HG03469 (cell line): Measurements from ENCODE around the gene ASTE1.
"Not testable (repeated sequence)": the region's sequence is repeated elsewhere in the genome, so short reads cannot be mapped to it uniquely, and the experiment has no call there.

Source experiments
- ATAC-seq: cut with Tn5 transposase; IDR thresholded peaks from one replicate; pipeline ENCODE4 v1.9.1; 2021; ENCODE audit warnings: mild to moderate bottlenecking, moderate library complexity, moderate number of reproducible peaks; ENCODE audit not compliant: unreplicated experiment

Gene ASTE1

DNA sequence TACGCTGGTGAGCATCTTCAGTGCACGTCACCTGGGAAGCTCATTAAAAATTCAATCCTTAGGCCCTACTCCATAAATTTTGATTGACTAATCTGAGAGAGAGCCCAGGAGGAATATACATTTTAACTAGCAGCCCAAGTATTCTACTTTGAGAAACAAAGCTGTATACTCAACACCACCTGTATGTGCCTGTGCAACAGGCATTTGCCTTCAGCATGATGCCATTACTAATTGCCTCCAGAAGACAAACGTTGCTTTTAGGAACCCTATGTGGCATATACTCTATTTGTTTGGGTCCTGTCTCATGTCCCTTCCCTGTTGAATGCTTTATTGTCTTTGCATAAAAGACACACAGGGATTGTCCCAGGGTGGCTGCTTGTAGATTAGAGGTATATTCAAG lies 7.7 kb downstream of the ASTE1 start:
- ATAC-seq, result no peak

DNA sequence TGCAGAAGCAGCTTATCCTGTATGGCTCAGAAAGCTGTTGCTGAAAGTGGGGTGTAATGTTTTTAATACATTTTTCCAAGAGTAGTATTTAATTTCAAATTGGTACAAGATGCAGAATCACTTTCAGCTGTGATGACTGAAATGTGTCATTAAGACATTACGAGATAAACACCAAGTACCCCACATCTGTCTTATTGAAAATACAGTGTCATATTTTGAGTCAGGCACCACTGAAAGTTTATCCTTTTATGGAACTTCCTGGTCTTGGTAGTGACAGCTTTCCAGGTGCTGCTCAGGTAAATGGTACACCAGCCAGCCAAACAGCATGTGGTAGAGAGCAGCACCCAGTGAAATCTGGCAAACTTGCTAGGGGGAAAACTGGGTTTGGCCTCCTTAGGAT lies 16.9 kb downstream of the ASTE1 start:
- ATAC-seq, result no peak

DNA sequence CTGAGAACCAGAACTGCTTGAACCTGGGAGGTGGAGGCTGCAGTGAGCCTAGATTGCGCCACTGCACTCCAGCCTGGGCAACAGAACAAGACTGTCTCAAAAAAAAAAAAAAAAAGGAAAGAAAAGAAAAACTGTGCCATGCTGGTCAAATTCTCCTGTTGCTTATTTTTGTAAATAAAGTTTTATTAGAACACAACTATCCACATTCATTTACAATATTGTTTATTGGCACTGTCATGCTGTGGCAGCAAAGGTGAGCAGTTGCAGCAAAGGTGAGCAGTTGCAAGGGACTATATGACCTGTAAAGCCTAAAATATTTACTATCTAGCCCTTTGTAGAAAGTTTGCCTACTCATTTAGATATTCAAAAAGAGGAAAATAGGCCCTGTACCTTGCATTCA lies 18.3 kb downstream of the ASTE1 start:
- ATAC-seq, result no peak

DNA sequence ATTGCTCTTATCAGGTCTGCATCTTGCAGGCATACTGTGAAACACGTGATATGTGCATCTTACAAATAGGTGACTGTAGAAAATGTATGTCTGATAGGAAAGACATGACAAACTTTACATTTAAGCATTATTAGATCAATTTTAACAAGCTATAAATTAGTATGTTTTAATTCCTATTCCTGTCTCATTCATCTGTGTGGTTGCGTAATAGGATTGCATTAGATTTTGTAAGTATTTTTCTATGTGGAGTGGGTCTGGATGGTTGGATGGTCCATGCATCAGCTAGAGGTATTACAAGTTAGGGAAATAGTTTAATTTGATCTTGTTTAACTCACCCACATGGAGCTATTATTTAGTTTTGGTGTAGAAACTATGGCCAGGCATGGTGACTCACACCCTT lies 18.8 kb downstream of the ASTE1 start:
- ATAC-seq, result no peak

DNA sequence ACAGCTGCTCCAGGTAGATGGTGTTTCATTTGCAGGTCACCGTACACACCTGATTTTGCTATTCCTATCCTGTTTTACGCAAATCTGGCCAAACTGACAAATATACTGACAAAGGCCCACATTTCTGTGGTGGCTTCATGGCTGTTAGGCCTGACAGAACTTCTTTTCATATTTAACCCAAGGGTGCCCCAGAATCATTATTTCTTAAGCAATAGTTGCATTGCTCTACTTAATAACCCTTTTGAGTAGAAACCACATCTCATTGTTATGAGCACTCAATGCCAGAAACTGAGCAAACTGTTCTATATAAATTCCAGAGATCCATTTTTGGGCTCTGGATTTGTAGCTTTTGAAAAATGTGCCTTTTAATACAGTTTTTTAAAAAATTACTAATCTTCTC lies 19.4 kb downstream of the ASTE1 start:
- ATAC-seq, result no peak

DNA sequence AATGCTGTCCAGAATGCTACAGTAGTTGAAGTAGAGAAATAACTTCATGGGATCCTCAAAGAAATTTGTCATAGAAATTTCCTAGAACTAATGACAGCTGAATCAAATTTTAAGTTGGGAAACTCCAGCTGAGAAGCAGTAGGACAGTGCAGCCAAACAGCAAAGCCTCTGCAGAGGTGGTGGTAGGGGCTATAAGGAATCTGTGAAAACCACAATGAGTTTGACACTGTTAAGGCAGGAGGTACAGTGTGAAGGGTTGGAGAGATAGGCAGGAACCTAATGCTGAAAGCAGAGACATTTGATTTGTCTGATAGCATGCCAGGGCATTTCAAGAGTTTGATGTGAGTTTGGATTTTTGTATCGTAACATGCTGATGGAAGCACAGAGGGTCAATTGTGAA lies 22.0 kb downstream of the ASTE1 start:
- ATAC-seq, result no peak

DNA sequence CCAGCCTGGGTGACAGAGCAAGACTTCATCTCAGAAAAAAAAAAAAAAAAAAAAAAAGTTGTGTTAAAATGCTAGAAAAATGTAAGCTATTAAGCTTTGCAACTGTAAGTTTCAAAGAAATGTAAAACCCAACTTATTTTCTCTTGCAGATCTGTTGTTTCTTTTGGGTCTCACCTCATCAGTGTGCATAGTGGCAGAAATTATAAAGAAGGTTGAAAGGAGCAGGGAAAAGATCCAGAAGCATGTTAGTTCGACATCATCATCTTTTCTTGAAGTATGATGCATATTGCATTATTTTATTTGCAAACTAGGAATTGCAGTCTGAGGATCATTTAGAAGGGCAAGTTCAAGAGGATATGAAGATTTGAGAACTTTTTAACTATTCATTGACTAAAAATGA lies 25.6 kb downstream of the ASTE1 start:
- ATAC-seq, result no peak

DNA sequence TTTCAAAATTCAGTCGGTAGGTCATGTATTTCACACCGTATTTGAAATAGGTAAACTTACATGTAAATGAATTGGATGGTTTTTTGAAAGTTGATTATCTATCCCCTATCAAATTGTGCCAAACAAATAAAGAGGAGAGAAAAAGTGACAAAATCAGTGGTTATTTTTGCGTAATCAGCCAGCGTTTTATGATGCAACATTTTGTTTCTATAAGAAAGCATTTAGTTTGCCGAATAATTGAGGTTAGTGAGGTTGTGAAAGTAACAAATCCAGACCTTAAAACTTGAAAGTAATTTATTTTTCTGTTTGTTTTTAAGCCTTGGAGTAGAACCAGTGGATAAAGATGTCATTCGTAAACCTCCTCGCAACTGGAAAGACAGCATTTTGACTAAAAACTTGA lies 29.3 kb downstream of the ASTE1 start:
- ATAC-seq, result no peak

DNA sequence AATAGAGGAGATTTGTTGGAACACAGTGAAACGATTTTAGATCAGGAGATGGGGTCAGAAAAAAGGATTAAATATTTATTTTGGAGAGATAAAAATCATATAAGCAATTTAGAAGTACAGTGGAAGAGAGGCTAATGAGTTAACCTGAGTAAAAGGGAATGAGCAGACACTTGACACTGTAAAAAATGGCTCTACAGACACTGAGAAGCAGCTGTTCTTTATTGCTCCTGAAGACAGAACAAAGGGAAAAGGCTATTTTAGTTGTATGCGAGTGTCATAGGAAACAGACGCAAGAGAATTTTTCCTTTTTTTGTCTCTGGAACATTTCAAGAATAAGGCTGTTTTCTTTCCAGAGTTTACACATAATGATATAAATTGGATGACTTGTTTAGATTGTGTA lies 34.3 kb downstream of the ASTE1 start:
- no peak for ATAC-seq

DNA sequence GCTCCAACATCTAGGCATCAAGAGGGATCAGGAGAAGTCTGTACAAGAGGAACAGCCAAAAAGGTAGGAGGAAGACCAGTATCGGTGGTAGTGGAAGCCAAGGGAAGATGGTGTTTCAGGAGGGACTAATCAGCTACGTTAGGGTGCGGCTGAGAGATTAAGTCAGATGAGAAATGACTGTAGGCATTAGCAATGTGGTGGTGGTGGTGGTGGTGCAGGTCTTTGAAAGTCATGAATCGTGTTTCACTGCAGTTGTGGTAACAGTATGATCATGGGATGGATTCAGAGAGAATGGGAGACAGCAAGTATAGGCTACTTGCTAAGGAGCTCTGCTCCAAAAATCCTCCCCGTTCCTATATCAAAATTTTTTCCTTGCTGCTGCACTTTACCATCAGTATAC lies 35.5 kb downstream of the ASTE1 start:
- no peak for ATAC-seq

DNA sequence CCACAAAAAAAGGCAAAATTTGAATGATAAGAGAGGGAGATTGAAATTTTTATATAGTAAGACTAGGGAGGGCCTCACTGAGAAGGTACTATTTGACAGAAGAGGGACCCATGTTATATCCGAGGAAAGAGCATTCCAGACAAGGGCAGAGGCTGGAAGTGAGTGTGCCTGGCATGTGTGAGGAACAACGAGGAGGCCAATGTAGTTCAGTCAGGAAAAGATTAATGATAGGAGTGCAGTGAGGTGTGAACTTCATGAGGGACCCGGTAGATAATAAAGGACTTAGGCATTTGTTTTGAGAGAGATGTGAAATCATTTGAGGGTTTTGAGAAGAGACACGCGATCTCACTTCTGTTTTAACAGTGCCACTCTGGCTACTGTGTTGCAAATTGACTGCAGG lies 36.3 kb downstream of the ASTE1 start:
- ATAC-seq, result no peak

DNA sequence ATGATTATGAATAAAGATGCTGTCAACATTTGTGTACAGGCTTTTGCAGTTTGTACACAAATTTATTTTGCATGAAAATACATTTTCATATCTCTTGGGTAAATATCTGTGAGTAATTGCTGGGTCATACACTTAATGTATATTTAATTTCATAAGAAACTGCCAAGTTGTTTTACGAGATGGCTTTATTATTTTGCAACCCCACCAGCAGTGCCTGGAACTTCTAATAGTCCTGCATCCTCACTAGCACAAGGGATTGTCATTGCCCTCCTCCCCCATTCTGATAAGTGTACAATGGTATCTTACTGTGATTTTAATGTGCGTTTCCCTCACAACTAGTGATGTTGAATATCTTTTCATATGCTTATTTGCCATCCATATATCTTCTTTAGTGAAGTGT lies 45.2 kb downstream of the ASTE1 start:
- ATAC-seq, result no peak

DNA sequence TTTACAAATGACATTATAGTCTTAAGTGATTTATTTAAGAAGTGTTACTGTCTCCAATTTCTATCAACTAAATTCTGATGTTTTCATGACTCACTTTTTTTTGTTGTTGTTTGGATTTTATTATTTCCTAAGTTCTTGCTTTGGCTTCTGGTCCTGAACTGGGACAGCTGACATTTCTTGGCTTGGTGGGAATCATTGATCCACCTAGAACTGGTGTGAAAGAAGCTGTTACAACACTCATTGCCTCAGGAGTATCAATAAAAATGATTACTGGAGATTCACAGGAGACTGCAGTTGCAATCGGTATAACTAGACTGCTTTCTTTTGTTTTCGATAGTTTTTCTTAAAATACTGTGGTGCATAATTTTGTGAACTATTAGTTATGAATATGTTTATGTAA lies 47.5 kb downstream of the ASTE1 start:
- no peak for ATAC-seq

DNA sequence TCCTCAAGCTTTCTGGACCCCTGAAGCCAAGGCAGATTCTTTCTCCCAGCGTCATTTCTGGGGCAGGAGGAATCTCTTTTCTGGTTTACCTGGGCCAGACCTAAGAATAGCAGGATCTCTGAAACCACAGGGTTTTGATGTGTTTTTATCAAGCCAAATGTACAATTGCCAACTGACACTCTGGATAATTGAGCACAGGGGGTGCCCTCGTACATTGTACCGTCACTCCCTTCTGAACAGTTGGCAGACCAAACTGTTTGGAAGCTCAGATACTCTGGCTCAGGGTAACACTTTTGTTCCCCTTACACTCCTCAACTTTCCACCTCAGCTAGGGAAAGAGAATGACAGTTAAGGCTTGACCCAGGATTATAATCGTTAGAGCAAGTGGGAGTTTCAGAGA lies 49.9 kb downstream of the ASTE1 start:
- no peak for ATAC-seq

DNA sequence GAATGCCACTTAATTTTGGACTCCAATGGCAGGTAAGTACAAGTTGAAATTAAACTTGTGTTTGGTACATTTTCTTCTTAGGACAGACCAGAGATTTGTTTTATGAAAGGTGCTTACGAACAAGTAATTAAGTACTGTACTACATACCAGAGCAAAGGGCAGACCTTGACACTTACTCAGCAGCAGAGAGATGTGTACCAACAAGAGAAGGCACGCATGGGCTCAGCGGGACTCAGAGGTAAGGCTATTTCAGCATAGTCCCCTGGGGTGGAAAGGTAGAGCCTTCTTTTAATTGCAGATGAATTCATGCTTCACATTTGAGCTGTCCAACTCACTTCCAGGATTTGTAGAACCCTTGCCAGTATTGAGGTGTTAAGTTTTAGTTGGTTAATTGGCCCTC lies 51.4 kb downstream of the ASTE1 start:
- no peak for ATAC-seq

DNA sequence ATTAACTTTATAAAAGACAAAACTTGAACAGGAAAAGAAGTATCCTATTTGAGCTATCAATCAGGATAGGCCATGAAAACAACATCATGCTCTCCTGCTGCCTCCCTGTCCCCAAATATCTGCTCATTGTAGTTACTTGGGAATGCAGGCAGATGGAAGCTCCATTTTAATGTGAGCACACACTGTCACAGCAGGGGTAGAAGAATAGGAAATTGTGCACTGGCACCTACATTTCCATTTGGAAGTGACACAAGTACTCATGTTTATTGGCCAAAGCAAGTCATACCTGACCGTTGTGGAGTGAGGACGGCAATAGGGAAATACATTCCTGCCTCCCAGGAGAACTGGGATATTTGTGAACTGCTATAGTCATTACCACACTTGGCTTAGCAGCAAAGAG lies 52.4 kb downstream of the ASTE1 start:
- no peak for ATAC-seq

DNA sequence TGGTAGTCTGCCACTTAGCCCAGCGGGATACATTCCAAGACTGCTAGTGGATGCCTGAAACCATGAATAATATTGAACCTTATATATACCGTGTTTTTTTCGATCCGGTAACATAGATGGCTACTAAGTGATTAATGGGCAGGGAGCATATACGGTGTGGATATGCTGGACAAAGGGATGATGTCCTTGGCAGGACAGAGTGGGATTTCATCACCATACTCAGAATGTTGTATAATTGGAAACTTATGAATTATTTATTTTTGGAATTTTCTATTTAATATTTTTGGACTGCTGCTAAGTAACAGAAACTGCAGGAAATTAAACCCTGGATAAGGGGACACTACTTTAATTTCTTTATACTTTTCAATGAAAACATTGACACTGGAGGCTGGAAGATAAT lies 53.2 kb downstream of the ASTE1 start:
- no peak for ATAC-seq

DNA sequence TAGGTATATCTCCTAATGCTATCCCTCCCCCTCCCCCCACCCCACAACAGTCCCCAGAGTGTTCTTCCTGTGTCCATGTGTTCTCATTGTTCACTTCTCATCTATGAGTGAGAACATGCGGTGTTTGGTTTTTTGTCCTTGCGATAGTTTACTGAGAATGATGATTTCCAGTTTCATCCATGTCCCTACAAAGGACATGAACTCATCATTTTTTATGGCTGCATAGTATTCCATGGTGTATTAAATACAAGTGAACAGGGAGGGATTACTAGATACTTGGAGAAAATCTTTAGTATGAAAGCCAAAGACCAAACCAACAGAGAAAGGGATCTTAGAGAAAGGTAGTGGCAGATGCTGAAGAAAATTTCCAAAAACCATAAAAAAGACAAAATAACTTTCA lies 54.0 kb downstream of the ASTE1 start:
- ATAC-seq, result not testable (repeated sequence)

DNA sequence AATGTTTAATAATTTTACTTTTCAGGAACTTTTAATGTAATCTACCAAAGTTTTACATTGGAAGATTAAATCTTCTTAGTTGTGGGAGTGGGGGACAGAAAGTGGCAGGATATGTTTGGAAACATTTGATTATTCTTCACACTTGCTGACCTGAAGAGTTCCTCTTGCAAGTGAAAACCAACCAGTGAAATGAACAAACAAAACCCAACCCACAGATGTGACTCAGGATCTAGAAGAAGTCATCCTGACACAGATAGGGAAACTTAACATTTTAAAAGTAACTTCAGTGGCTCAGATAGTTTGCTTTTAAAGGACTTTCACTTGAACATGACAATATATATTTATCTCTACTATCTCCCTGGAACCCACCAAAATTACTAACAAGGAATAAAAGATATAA lies 55.4 kb downstream of the ASTE1 start:
- no peak for ATAC-seq

DNA sequence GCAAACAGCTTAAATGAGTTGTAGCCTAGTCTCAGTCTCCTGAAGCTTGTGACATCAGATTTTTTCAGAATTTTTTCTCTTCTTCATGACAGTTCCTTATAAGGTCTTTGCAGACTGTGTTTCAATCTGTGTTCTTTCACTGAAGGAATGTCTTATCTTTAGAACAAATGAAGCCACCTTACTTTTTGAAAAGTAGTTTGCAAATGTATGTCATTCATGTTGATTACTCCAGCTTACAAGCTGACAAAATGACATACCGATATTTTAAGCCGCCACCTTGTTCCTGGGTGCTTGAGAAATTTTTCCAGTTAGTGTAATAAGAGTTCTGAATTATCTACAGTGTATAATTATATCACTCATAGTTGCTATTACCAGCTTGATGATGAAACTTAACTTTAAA lies 57.0 kb downstream of the ASTE1 start:
- ATAC-seq, result no peak

DNA sequence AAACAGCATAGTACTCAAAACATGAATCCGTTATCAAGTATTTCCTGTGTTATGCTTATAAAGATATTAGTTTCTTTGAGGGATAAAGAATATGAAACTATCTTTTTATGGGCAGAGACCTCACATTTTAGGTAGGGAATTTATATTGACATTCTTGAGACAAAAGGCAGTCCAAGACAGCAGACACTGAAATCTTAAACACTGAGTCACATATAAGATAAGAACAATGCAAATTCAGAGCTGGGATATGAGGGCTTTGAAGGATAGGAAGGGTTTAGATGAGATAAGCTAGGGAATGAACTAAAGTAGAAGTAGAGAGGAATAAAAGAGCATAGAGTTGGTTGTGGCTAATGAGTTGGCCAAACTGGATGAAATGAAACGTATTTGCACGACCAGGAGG lies 58.4 kb downstream of the ASTE1 start:
- no peak for ATAC-seq

DNA sequence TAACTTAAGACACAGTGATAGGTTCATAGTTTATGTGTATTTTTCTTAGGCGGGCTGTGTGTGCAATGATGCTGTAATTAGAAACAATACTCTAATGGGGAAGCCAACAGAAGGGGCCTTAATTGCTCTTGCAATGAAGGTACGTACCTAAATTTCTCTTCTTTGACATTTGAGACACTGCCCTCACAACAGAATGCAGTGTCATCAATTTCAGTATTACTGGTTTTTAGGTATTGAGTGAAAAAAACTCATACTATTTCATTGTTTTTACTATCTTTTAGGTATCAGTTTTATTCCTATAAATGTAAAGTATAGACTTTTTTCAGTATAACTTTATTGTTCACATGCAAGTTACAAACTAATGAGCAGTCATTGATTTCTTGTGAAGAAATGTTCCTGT lies 59.3 kb downstream of the ASTE1 start:
- ATAC-seq, result no peak

DNA sequence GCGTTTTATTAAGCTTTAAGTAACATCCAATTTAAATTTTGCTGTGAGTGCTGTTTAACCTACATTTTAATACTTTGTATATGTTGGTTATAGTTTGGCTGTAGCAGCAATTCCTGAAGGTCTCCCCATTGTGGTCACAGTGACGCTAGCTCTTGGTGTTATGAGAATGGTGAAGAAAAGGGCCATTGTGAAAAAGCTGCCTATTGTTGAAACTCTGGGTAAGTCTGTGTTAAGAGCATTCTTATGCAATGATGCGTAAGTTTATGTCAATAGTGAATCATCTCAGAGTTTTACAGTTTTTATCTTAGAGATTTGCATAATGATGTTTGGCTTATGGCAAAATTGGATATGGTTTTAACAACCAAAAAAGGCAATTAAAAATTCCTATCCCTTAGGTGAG lies 62.7 kb downstream of the ASTE1 start:
- ATAC-seq, result no peak
